ENCODE measurements around the gene LIX1.
"Not testable (repeated sequence)": the region's sequence is repeated elsewhere in the genome, so short reads cannot be mapped to it uniquely, and the experiment has no call there.

LIX1 gene

DNA sequence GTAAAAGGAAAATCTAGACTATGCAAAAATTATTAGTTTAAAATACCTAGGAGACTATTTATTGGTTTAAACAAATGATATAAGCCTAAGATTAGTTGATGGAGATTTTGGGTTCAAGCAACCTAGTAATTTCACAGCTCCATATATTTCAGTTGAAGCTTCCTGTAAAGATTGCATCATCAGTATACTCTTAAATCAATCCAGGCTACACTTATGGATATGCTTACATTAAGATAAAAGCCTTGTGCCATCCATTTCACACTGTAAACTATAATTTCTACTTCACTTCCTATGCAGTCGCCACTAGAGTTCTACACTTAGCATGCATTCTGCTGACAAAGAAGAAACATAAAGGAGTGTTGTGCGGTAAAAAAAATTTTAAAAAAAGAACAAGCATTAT, 7.3 kb upstream of the LIX1 start:
- no peak for DNase-seq (ENCODE audit: low spot score)
- in situ Hi-C loops (cut with MboI; ENCODE audit: low sequenced_read_pairs, unreplicated experiment), result loop anchor here (10.0 to 25.0 kb wide), 2 partner anchors 285 to 537 kb away; no protein-coding TSS in a partner anchor
- TF ChIP-seq, protein P1, sequence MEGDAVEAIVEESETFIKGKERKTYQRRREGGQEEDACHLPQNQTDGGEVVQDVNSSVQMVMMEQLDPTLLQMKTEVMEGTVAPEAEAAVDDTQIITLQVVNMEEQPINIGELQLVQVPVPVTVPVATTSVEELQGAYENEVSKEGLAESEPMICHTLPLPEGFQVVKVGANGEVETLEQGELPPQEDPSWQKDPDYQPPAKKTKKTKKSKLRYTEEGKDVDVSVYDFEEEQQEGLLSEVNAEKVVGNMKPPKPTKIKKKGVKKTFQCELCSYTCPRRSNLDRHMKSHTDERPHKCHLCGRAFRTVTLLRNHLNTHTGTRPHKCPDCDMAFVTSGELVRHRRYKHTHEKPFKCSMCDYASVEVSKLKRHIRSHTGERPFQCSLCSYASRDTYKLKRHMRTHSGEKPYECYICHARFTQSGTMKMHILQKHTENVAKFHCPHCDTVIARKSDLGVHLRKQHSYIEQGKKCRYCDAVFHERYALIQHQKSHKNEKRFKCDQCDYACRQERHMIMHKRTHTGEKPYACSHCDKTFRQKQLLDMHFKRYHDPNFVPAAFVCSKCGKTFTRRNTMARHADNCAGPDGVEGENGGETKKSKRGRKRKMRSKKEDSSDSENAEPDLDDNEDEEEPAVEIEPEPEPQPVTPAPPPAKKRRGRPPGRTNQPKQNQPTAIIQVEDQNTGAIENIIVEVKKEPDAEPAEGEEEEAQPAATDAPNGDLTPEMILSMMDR (IDR thresholded peaks at IDR 0.05; ENCODE audit: borderline replicate concordance, control extremely low read depth, extremely low read depth, insufficient read depth, missing control alignments), result no peak

DNA sequence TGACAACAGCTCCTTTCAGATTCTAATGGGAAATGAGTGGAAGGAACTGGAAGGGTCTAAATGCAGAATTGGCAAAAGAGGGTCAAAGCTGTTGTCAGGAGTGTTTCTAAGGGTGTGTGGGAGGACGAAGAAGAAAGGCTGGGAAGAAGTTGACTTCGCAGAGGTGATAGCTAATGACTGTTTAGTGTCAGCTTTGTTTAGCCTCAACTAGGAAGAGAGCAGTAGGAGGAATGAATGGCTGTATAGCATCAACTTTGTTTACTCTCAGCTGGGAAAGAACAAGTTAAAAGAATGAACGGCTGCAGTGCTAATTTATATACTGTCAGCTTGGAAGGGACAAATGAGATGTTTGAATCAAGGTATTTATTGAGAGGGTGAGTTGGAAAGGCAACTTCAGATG, 5.9 kb upstream of the LIX1 start:
- no peak for DNase-seq (ENCODE audit: low spot score)
- TF ChIP-seq, protein P1 (IDR thresholded peaks at IDR 0.05; ENCODE audit: borderline replicate concordance, control extremely low read depth, extremely low read depth, insufficient read depth, missing control alignments), result no peak
- in situ Hi-C loops (cut with MboI; ENCODE audit: low sequenced_read_pairs, unreplicated experiment), result loop anchor here (10.0 kb wide), 1 partner anchor 283 kb away; no protein-coding TSS in a partner anchor

DNA sequence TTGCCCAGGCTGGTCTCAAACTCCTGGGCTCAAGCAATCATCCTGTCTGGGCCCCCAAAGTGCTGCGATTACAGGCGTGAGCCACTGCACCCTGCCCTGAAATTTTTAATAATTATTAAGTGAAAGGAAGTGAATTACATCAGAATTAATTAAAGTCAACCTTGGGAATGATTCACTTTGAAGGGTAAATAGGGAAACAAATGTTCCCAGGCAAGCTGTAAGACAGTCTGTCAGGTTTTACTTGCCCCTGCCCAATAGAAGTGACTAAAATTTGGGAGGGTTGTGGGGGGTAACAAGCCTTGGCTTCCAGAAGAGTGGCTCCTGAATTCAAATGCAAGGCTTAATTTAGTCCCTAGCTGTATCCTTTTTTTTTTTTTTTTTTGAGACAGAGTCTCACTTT, 1.3 kb upstream of the LIX1 start:
- TF ChIP-seq, protein P1 (IDR thresholded peaks at IDR 0.05; ENCODE audit: borderline replicate concordance, control extremely low read depth, extremely low read depth, insufficient read depth, missing control alignments), result no peak
- in situ Hi-C loops (cut with MboI; ENCODE audit: low sequenced_read_pairs, unreplicated experiment), result loop anchor here (10.0 kb wide), 1 partner anchor 279 kb away; no protein-coding TSS in a partner anchor

DNA sequence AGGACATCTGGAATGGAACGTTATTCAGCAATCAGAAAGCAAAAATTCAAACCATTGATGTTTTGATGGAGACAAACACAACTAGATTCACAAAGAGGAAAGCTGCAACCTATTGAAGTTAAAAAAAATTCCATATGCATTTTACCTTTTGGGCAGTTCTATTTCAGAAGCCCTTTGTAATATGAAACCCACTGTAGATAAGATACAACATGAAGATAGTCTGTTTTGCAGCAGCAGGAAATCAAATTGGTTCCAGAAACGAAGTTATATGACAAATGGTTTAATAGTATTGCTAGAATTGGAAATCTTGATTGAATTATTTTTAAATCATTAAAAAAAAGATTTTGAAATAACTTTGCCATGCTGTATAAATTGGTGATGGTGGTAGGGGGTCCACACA, 872 bp downstream of the LIX1 start:
- TF ChIP-seq, protein P1 (IDR thresholded peaks at IDR 0.05; ENCODE audit: borderline replicate concordance, control extremely low read depth, extremely low read depth, insufficient read depth, missing control alignments), result no peak
- no peak for DNase-seq (ENCODE audit: low spot score)
- in situ Hi-C loops (cut with MboI; ENCODE audit: low sequenced_read_pairs, unreplicated experiment), result loop anchor here (10.0 kb wide), 1 partner anchor 277 kb away; no protein-coding TSS in a partner anchor

More for the DNA sequence above, 1.3 kb upstream of the LIX1 start:
- no peak for DNase-seq (ENCODE audit: low spot score)

DNA sequence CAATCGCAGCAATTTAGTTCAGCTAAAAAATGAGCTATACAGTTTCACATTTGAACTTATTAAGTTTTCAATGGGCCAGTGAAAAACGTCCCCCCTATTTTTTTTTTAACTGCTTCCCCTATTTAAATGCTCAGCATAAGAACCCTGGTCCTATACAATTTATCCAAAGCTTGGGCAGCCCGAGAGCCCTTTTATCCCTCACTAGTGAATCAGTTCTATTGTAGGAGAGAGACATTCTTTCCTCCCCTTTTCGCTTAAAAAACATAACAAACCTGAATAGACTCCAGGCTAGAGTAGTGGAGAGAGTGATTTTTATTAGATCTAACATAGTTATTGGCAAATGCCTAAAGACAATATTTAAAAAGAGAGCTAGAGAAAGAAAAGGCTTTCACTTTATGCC, 1.4 kb downstream of the LIX1 start:
- TF ChIP-seq, protein P1 (IDR thresholded peaks at IDR 0.05; ENCODE audit: borderline replicate concordance, control extremely low read depth, extremely low read depth, insufficient read depth, missing control alignments), result no peak
- DNase-seq (ENCODE audit: low spot score), result no peak
- in situ Hi-C loops (cut with MboI; ENCODE audit: low sequenced_read_pairs, unreplicated experiment), result loop anchor here (10.0 kb wide), 1 partner anchor 276 kb away; no protein-coding TSS in a partner anchor

DNA sequence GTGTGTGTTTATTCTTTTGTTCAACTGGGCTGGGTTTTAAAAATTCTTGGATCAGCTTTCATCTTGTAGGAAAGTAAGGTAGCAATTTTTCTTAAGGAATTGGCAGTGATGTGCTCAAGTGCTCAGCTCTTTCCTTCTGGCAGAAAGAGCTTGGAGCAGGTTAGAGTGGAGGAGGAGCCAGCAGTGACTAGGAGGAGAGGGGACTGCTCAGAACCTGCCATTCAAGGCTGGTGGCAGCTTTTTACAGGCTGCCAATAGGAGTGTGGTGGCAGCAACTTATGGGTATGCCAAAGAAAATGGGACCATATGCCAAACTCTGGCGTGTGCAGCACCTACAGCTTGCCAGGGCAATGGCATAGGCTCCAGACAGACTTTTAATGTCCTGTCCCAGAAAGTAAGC, 2.2 kb downstream of the LIX1 start:
- DNase-seq (ENCODE audit: low spot score), result not testable (repeated sequence)
- in situ Hi-C loops (cut with MboI; ENCODE audit: low sequenced_read_pairs, unreplicated experiment), result loop anchor here (10.0 kb wide), 1 partner anchor 275 kb away; no protein-coding TSS in a partner anchor

DNA sequence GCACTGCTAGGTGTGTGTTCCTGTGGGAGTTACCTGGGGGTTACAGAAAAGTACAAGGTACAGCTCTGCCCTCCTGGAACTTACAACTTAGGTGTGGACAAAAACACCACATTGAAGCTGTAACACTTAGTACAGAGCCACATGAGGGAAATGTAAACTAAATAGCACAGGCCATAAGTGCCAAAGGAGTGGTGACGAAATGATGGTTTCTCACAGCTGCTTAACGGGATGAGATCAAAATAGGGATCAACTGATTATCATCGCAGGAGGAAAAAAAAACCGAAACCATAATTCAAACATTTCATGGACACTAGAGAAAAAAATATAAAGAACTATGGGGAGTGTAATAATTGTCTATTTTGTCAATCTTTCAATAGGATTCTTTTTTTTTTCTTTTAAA, 5.9 kb downstream of the LIX1 start:
- in situ Hi-C loops (cut with MboI; ENCODE audit: low sequenced_read_pairs, unreplicated experiment), result no loop called here
- TF ChIP-seq, protein P1 (IDR thresholded peaks at IDR 0.05; ENCODE audit: borderline replicate concordance, control extremely low read depth, extremely low read depth, insufficient read depth, missing control alignments), result no peak
- no peak for DNase-seq (ENCODE audit: low spot score)
